SK-N-SH (cell line): ENCODE data around the gene FMR1NB. TPM values are rescaled to one million over a fixed set of nuclear protein-coding genes. Genes with fewer than 3 reads are reported as not detected.

Source experiments
- CTCF ChIA-PET: fragments of 300-600, 350-600 bp; formaldehyde crosslinking; extraction: SDS; loops from one replicate; lab custom pipeline; 2021; lab: Yijun Ruan, JAX
- POLR2A ChIA-PET: fragments of 350-600 bp; sonication (Branson Sonifier 250); formaldehyde crosslinking; extraction: SDS; loops from one replicate; lab custom pipeline; 2020; ENCODE audit warnings: antibody characterized with exemption, inconsistent platforms; lab: Yijun Ruan, JAX
- DNase-seq: peaks from one replicate; pipeline ENCODE4 v3.0.0; 2012
- H2AFZ ChIP-seq: fragments of 200-600 bp; sonication (generic); 2 replicates; pipeline ENCODE4 v1.8.1; 2016; ENCODE audit warnings: antibody characterized with exemption, mild to moderate bottlenecking, low read depth
- H3F3A ChIP-seq: fragments of 200-600 bp; sonication (generic); replicated peaks from 2 replicates; pipeline ENCODE3; 2016; ENCODE audit warnings: antibody characterized with exemption, mild to moderate bottlenecking; ENCODE audit not compliant: insufficient read depth
- H3K27ac ChIP-seq, 2 experiments: fragments of 200-500 bp in 1 of 2; fragments of 200-600 bp in 1 of 2; sonication (Bioruptor generic) in 1 of 2; sonication (generic), shearing (Covaris generic) in 1 of 2; 2 replicates each; pipeline versions ENCODE4 v1.5.1 to v1.6.1; 2014 to 2016; ENCODE audit warnings: low read depth in 2 of 2, inconsistent platforms in 1 of 2, low read length in 1 of 2, mild to moderate bottlenecking in 1 of 2, mixed read lengths in 1 of 2
- H3K27me3 ChIP-seq: fragments of 200-600 bp; sonication (generic), shearing (Covaris generic); 2 replicates; pipeline ENCODE4 v1.6.1; 2016; ENCODE audit warnings: mixed run types; ENCODE audit not compliant: insufficient read depth
- H3K36me3 ChIP-seq, 2 experiments: fragments of 200-500 bp in 1 of 2; fragments of 200-600 bp in 1 of 2; sonication (Bioruptor generic) in 1 of 2; sonication (generic) in 1 of 2; replicated peaks in 1 of 2; 2 replicates each; pipeline versions ENCODE3 to v1.5.1; 2014 to 2016; ENCODE audit warnings: low read length in 1 of 2, mild to moderate bottlenecking in 1 of 2; ENCODE audit not compliant: insufficient read depth in 2 of 2, control insufficient read depth in 1 of 2
- H3K4me1 ChIP-seq, 2 experiments: fragments of 200-500 bp in 1 of 2; fragments of 200-600 bp in 1 of 2; sonication (Bioruptor generic) in 1 of 2; sonication (generic), shearing (Covaris generic) in 1 of 2; 2 replicates each; pipeline versions ENCODE4 v1.5.1 to v1.6.1; 2014 to 2016; ENCODE audit warnings: low read depth in 1 of 2, low read length in 1 of 2, mixed run types in 1 of 2; ENCODE audit not compliant: insufficient read depth in 2 of 2, control insufficient read depth in 1 of 2
- H3K4me2 ChIP-seq: fragments of 200-600 bp; sonication (generic), shearing (Covaris generic); 2 replicates; pipeline ENCODE4 v1.6.1; 2017; ENCODE audit warnings: mixed run types
- H3K4me3 ChIP-seq, 2 experiments: fragments of 200-500 bp in 1 of 2; fragments of 200-600 bp in 1 of 2; sonication (Bioruptor generic) in 1 of 2; sonication (generic), shearing (Covaris generic) in 1 of 2; 2 replicates each; pipeline versions ENCODE4 v1.5.1 to v1.8.1; 2014 to 2016; ENCODE audit warnings: low read depth in 2 of 2, inconsistent platforms in 1 of 2, low read length in 1 of 2, mild to moderate bottlenecking in 1 of 2, mixed read lengths in 1 of 2, moderate library complexity in 1 of 2
- H3K79me2 ChIP-seq: fragments of 200-600 bp; sonication (generic); 2 replicates; pipeline ENCODE4 v1.8.1; 2017; ENCODE audit warnings: mild to moderate bottlenecking; ENCODE audit not compliant: insufficient read depth
- H3K9ac ChIP-seq: fragments of 200-600 bp; sonication (generic); 2 replicates; pipeline ENCODE4 v1.6.1; 2017; ENCODE audit warnings: mixed run types
- H3K9me2 ChIP-seq: fragments of 200-600 bp; sonication (generic); 2 replicates; pipeline ENCODE4 v1.6.1; 2017; ENCODE audit warnings: mixed run types
- H3K9me3 ChIP-seq: fragments of 200-600 bp; sonication (generic); 2 replicates; pipeline ENCODE4 v1.6.1; 2017; ENCODE audit warnings: mixed run types, mild to moderate bottlenecking, moderate library complexity
- H4K20me1 ChIP-seq: fragments of 200-600 bp; sonication (generic); 2 replicates; pipeline ENCODE4 v1.6.1; 2017; ENCODE audit warnings: mild to moderate bottlenecking, mixed run types; ENCODE audit not compliant: insufficient read depth
- EP300 ChIP-seq, 2 experiments: IDR thresholded peaks; 2 replicates each; pipeline versions ENCODE4 v1.4.0 to v1.6.1; 2012; ENCODE audit warnings: borderline replicate concordance in 1 of 2, low read depth in 1 of 2, low read length in 1 of 2
- FOSL2 ChIP-seq: IDR thresholded peaks from 2 replicates; pipeline ENCODE4 v1.4.0; 2012; ENCODE audit warnings: low read depth, mild to moderate bottlenecking, moderate library complexity, borderline replicate concordance
- FOXM1 ChIP-seq: IDR thresholded peaks from 2 replicates; pipeline ENCODE4 v1.4.0; 2012; ENCODE audit warnings: low read depth, mild to moderate bottlenecking
- GABPA ChIP-seq: IDR thresholded peaks from 2 replicates; pipeline ENCODE4 v1.4.0; 2012; ENCODE audit warnings: low read depth, mild to moderate bottlenecking
- JUND ChIP-seq: IDR thresholded peaks from 2 replicates; pipeline ENCODE4 v1.4.0; 2012
- MXI1 ChIP-seq: IDR thresholded peaks from 2 replicates; pipeline ENCODE4 v1.6.1; 2012; ENCODE audit warnings: mild to moderate bottlenecking, low read depth, low read length, improper control_type of control experiment
- NFIC ChIP-seq: IDR thresholded peaks from 2 replicates; pipeline ENCODE4 v1.4.0; 2012; ENCODE audit warnings: borderline replicate concordance
- POLR2AphosphoS5 ChIP-seq: IDR thresholded peaks from 2 replicates; pipeline ENCODE4 v1.6.1; 2012; ENCODE audit warnings: low read depth, low read length
- RCOR1 ChIP-seq: fragments of 150-350 bp; IDR thresholded peaks from 2 replicates; pipeline ENCODE4 v1.6.1; 2017; ENCODE audit warnings: antibody characterized with exemption, low read length
- SMC3 ChIP-seq: IDR thresholded peaks from 2 replicates; pipeline ENCODE4 v1.6.1; 2012; ENCODE audit warnings: low read depth, low read length, improper control_type of control experiment
- TCF12 ChIP-seq: IDR thresholded peaks from 2 replicates; pipeline ENCODE4 v1.4.0; 2012
- WGBS: methylation state at CpG from one replicate; pipeline ENCODE4 v1.1.6; 2017; ENCODE audit warnings: low lambda C conversion rate; 5-methylcytosine and 5-hydroxymethylcytosine counted together
- polyA plus RNA-seq, 3 experiments: library from polyadenylated mRNA; depleted of rRNA; stranded (reverse); fragments of >200 nt; gene quantifications; 2 replicates each; pipeline ENCODE4 v1.2.3, GENCODE V29; 2012
- TF ChIP-seq, protein P1 (sequence below): fragments of 150-350 bp; IDR thresholded peaks from 2 replicates; pipeline ENCODE4 v1.6.1; 2016; ENCODE audit warnings: mild to moderate bottlenecking, low read depth, low read length
- TF ChIP-seq, protein P2 (sequence below): IDR thresholded peaks from 2 replicates; pipeline ENCODE4 v1.4.0; 2012; ENCODE audit warnings: low read depth, borderline replicate concordance
- TF ChIP-seq, protein P3 (sequence below): IDR thresholded peaks from 2 replicates; pipeline ENCODE4 v1.4.0; 2012; ENCODE audit warnings: low read depth, borderline replicate concordance
- TF ChIP-seq, protein P4 (sequence below): IDR thresholded peaks from 2 replicates; pipeline ENCODE4 v1.6.1; 2012; ENCODE audit warnings: mild to moderate bottlenecking, low read depth, low read length, moderate library complexity

Gene FMR1NB
- polyA plus RNA-seq, 1 of the 3 experiments (the other 2 are of a cell fraction), result not detected

DNA sequence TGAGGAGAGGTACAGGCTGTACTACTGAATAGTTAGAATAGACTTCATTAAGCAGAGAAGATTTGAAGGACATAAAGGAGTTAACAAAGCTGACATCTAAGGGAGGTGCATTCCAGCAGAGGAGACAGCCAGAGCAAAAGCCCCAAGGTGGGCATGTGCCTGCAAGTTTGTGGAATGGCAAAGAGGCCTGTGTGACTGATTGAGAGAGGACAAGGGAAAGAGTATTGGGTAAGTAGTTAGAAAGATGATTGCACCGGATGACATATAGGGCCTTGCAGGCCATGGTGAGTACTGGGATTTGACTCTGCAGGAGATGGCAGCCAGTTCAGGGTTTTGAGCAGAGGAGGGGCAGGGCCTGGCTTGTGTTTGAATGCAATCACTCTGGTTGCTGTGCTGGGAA, 55.9 kb downstream of the FMR1NB start:
- DNase-seq, result no peak
- 0% methylated on average over 1 of the region's 1 CpG for WGBS
- ChIA-PET CTCF (no interaction called here), POLR2A (no interaction called here)
- Histone ChIP-seq H2AFZ (no peak overlapping the region), H3F3A (no peaks in the 10 kb centered on the region), H3K9me2 (no peaks in the 10 kb centered on the region), H3K9ac (no peak overlapping the region), H3K27me3 (no peaks in the 10 kb centered on the region), H3K27ac (no peak overlapping the region), H4K20me1 (no peaks in the 10 kb centered on the region), H3K79me2 (no peaks in the 10 kb centered on the region), H3K36me3 (no peaks in the 10 kb centered on the region), H3K4me2 (no peak overlapping the region), H3K4me3 (no peak overlapping the region), H3K4me1 (no peaks in the 10 kb centered on the region), H3K9me3 (no peaks in the 10 kb centered on the region)
- no peak for TF ChIP-seq FOXM1
- TF ChIP-seq, protein P1, sequence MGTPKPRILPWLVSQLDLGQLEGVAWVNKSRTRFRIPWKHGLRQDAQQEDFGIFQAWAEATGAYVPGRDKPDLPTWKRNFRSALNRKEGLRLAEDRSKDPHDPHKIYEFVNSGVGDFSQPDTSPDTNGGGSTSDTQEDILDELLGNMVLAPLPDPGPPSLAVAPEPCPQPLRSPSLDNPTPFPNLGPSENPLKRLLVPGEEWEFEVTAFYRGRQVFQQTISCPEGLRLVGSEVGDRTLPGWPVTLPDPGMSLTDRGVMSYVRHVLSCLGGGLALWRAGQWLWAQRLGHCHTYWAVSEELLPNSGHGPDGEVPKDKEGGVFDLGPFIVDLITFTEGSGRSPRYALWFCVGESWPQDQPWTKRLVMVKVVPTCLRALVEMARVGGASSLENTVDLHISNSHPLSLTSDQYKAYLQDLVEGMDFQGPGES, result no peak
- TF ChIP-seq NFIC, result no peak
- TF ChIP-seq POLR2AphosphoS5, result no peak
- TF ChIP-seq RCOR1, result no peak
- TF ChIP-seq TCF12, result no peak
- TF ChIP-seq, protein P2, sequence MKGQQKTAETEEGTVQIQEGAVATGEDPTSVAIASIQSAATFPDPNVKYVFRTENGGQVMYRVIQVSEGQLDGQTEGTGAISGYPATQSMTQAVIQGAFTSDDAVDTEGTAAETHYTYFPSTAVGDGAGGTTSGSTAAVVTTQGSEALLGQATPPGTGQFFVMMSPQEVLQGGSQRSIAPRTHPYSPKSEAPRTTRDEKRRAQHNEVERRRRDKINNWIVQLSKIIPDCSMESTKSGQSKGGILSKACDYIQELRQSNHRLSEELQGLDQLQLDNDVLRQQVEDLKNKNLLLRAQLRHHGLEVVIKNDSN, result no peak
- no peak for TF ChIP-seq GABPA
- TF ChIP-seq FOSL2, result no peak
- TF ChIP-seq SMC3, result no peak
- no peak for TF ChIP-seq EP300 (IDR thresholded peaks at IDR 0.05; ENCODE audit: borderline replicate concordance in 1 of 2, low read depth in 1 of 2, low read length in 1 of 2)
- TF ChIP-seq JUND, result no peak
- TF ChIP-seq, protein P3, sequence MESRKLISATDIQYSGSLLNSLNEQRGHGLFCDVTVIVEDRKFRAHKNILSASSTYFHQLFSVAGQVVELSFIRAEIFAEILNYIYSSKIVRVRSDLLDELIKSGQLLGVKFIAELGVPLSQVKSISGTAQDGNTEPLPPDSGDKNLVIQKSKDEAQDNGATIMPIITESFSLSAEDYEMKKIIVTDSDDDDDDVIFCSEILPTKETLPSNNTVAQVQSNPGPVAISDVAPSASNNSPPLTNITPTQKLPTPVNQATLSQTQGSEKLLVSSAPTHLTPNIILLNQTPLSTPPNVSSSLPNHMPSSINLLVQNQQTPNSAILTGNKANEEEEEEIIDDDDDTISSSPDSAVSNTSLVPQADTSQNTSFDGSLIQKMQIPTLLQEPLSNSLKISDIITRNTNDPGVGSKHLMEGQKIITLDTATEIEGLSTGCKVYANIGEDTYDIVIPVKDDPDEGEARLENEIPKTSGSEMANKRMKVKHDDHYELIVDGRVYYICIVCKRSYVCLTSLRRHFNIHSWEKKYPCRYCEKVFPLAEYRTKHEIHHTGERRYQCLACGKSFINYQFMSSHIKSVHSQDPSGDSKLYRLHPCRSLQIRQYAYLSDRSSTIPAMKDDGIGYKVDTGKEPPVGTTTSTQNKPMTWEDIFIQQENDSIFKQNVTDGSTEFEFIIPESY, result no peak
- TF ChIP-seq, protein P4, sequence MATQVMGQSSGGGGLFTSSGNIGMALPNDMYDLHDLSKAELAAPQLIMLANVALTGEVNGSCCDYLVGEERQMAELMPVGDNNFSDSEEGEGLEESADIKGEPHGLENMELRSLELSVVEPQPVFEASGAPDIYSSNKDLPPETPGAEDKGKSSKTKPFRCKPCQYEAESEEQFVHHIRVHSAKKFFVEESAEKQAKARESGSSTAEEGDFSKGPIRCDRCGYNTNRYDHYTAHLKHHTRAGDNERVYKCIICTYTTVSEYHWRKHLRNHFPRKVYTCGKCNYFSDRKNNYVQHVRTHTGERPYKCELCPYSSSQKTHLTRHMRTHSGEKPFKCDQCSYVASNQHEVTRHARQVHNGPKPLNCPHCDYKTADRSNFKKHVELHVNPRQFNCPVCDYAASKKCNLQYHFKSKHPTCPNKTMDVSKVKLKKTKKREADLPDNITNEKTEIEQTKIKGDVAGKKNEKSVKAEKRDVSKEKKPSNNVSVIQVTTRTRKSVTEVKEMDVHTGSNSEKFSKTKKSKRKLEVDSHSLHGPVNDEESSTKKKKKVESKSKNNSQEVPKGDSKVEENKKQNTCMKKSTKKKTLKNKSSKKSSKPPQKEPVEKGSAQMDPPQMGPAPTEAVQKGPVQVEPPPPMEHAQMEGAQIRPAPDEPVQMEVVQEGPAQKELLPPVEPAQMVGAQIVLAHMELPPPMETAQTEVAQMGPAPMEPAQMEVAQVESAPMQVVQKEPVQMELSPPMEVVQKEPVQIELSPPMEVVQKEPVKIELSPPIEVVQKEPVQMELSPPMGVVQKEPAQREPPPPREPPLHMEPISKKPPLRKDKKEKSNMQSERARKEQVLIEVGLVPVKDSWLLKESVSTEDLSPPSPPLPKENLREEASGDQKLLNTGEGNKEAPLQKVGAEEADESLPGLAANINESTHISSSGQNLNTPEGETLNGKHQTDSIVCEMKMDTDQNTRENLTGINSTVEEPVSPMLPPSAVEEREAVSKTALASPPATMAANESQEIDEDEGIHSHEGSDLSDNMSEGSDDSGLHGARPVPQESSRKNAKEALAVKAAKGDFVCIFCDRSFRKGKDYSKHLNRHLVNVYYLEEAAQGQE, result no peak
- no peak for TF ChIP-seq MXI1
